Measurements from ENCODE around the gene HIRA.
"Not testable (repeated sequence)": the region's sequence is repeated elsewhere in the genome, so short reads cannot be mapped to it uniquely, and the experiment has no call there.

HIRA gene

DNA sequence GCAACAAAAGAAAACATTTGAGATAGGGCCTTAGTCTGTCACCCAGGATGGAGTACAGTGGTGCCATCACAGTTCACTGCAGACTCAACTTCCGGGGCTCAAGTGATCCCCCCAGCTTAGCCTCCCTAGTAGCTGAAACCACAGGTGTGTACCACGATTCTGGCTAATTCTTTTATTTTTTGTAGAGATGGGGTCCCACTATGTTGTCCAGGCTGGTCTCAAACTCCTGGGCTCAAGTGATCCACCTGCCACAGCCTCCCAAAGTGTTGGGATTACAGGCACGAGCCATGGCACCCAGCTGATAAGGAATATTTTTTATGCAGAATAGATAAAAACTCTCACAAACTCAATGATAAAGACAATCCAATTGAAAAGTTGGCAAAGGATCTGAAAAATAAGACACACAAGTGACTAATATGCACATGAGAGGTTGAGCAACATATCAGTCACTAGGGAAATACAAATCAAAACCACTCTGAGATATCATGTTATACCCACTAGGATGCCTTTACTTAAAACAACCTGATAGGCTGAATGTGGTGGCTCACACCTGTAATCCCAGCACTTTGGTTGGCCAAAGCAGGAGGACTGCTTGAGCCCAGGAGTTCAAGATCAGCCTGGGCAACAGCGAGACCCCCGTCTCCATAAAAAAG, 106.1 kb downstream of the HIRA start:
- no peak for DNase-seq (ENCODE audit: low read depth, low spot score)

DNA sequence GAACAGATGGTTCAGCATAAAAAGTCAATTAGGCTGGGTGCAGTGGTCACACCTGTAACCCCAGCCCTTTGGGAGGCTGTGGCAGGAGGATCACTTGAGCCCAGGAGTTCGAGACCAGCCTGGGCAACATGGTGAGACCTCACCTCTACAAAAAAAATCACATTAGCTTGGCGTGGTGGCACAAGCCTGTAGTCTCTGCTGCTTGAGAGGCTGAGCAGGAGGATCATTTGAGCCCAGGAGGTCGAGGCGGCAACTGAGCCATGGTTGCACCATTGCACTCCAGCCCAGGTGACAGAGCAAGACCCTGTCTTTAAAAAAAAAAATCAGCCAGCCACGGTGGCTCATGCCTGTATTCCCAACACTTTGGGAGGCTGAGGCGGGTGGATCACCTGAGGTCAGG, 108.1 kb downstream of the HIRA start:
- DNase-seq (ENCODE audit: low read depth, low spot score) = not testable (repeated sequence)

DNA sequence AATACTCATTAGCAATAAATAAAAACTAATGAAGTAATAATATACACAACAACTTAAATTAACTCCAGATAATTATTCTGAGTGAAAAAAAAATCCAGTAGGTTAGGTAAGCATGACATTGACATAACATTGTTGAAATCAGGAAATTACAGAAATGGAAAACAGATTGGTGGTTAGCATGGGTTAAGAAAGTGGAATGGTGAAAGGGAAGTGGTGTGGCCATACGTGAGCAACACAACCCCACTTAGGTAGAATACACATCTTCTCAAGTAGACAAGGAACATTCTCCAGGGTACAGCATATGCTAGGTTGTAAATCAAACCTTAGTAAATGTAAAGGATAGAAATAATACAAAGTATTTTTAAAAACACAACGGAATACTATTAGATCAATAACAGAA, 109.8 kb downstream of the HIRA start:
- no peak for DNase-seq (ENCODE audit: low read depth, low spot score)

DNA sequence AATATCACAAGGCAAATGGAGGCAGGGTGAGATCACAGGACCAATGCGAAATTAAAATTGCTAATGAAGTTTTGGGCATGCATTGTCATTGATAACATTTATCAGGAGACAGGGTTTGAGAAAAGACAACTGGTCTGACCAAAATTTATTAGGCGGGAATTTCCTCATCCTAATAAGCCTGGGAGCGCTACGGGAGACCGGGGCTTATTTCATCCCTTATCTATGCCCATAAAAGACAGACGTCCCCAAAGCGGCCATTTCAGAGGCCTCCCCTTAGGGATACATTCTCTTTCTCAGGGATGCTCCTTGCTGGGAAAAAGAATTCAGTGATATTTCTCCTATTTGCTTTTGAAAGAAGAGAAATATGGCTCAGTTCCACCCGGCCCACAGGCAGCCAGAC, 111.4 kb downstream of the HIRA start:
- not testable (repeated sequence) for DNase-seq (ENCODE audit: low read depth, low spot score)

DNA sequence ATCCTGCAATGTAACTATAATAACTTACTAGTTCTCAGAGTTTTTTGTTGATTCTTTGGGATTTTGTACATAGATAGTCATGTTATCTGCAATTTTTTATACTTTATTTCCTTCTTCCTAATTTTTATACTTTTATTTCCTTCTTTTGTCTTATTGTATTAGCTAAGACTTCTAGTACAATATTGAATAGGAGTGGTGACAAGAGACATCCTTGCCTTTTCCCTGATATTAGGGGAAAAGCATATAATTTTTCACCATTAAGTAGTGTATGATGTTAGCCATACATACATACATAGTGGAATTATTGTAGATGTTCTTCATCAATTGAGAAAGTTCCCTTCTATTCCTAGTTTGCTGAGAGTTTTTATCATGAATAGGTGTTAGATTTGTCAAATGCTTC, 112.3 kb downstream of the HIRA start:
- DNase-seq (ENCODE audit: low read depth, low spot score) = no peak

DNA sequence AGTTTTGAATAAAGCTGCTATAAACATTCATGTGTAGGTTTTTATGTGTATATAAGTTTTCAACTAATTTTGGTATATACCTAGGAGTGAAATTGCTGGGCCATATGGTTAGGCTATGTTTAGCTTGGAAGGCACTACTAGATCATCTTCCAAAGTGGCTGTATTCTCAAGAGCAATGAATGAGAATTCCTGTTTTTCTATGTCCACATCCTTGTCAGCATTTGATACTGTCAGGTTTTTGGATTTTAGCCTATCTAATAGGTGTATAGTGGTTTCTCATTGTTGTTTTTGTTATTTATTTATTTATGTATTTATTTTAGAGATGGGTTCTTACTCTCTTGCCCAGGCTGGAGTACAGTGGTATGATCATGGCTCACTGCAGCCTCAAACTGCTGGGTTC, 113.7 kb downstream of the HIRA start:
- no peak for DNase-seq (ENCODE audit: low read depth, low spot score)

DNA sequence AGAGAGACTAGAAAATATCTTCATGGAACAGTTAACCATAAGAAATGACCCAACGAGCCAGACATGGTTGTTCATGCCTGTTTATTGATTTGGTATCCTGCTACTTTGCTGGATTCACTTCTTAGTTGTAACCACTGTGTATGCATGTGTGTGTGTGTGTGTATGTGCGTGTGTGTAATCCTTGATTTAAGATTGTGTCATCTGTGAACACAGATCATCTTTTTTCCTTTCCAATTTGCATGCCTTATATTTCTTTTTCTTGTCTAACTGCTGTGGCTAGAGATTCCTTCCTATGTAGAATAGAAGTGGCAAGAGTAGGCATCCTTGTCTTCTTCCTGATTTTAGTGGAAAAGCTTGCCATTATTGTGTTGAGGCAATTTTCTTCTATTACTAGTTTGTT, 123.7 kb downstream of the HIRA start:
- DNase-seq (ENCODE audit: low read depth, low spot score) = no peak

DNA sequence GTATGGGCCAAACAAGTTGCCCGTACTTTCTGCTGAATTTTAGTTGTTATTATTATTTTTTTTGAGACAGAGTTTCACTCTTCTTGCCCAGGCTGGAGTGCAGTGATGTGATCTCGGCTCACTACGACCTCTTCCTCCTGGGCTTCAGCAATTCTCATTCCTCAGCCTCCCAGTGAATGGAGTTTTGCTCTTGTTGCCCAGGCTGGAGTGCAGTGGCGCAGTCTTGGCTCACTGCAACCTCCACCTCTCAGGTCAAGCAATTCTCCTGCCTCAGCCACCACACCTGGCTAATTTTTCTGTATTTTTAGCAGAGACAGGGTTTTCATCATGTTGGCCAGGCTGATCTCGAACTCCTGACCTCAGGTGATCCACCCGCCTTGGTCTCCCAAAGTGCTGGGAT, 125.0 kb downstream of the HIRA start:
- not testable (repeated sequence) for DNase-seq (ENCODE audit: low read depth, low spot score)

DNA sequence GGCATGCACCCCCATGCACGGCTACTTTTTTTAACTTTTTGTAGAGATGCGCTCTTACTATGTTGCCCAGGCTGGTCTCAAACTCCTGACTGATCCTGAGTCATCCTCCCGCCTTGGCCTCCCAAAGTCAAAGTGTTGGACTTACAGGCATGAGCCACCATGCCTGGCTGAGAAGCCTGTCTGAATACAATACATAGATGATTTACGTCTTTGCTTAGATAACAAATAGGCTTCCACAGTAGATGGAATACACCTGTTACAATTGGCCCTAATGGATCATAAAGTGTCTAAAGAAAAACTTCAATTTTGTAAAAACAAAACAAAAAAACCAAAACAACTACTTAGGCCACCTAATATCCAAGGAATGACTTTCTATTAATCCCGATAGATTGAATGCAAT, 127.0 kb downstream of the HIRA start:
- DNase-seq (ENCODE audit: low read depth, low spot score) = no peak

DNA sequence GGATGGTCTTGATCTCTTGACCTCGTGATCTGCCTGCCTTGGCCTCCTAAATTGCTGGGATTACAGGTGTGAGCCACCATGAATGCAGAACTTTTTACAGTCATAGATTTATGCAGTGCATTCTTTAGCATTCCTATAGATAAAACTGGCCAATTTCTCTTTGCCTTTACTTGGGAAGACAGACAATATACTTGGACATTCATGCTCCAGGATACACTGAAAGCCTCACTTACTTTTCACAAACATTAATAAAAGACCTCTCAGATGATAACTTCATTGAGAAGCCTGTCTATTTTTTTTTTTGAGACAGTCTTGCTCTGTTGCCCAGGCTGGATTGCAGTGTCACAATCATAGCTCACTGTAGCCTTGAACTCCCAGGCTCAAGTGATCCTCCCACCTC, 127.7 kb downstream of the HIRA start:
- no peak for DNase-seq (ENCODE audit: low read depth, low spot score)

DNA sequence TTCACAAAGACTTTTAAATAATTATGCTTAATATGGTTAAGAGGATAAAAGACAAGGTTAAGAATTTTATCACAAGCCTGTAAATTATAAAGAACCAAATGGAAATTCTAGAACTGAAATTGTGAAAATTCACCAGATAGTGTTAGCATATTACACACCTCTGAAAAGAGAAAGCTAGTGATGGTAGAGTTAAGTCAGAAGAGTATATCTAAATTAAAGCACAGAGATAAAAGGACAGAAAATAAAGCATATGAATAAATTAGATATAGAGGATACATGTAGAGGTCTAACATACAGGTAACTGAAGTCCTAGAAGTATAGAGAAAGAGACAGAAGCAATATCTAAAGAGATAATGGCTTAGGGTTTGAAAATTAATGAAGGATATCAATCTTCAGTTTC, 135.8 kb downstream of the HIRA start:
- DNase-seq (ENCODE audit: low read depth, low spot score) = no peak

DNA sequence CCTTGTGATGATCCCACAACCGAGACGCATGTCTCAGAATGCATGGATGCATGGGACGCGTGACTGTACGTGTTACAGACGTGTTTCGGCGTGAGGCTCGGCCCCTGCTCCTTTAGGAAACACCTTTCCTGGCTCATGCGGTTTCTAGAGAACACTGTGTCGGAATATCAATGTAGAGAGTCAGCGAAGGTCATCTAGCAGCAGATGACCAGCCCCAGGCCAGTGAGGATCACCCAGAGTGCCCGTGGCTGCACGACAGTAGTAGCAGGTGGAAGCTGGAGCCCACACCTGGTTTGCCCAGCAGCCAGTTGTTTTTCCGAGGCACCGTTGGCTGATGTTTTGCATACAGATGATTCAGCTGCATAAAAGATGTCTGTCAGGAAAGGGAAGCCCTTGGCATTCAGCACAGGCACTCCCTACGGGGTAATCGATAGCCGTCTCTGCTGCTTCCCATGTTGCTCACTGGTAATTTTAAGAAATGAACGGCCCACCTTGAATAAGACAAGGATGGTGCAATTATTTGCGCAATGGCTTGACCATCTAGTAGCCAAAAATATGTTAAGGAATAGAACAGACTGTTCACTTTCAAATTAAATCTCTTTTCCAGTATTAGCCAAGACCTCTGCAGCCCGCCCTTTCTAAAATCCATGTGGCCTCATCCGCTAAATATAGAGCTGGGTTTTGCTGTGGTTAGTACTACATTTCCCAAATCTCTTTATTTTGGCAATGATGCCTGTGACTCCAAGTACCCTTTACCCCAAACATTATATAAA, 138.9 kb downstream of the HIRA start:
- no peak for DNase-seq (ENCODE audit: low read depth, low spot score)

DNA sequence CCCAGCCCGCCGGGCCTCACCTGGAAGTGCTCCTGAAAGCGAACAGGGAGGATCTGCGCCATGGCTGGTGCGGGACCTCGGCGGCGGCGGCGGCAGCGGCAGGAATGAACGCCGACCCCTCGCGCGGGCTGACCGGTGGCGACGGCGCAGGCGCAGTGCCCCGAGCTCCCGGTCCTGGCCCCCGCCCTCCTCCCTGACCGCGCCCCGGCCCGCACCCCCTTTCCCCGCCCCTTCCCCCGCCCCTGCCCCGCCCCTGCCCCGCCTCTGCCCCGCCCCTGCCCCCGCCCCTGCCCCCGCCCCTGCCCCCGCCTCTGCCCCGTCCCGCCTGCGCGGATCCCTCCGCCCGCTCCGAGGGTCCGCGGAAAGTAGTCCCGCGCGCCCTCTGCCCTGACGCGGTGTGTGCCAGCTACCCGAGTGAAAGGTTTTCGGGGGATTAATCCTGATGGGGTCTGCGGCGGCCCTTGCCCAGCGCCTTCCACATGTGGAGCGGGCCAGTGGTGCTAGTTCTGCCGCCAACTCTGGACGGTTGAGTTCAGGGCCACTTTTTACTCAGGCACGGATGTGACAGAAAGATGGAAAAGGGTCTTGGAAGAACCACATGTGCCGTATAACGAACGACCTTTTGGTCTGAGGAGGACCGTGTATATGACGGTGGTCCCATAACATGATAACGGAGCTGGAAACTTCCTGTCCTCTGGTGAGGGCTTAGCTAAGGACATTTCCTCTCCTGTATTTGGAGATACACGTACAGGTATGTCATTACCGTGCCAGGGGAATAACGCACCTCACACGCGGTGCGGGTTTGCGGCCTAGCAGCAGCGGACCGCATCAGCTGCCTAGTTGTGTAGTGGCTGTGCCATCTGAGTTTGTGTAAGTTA, 139.7 kb downstream of the HIRA start, which contains the start of gene CLTCL1:
Gene CLTCL1, minus strand, starts transcription at position 140 of the 878 bp plus-strand sequence. Its CDS starts 78 bp downstream, at position 62.
- peak; percentile 44 for DNase-seq (ENCODE audit: low read depth, low spot score)

DNA sequence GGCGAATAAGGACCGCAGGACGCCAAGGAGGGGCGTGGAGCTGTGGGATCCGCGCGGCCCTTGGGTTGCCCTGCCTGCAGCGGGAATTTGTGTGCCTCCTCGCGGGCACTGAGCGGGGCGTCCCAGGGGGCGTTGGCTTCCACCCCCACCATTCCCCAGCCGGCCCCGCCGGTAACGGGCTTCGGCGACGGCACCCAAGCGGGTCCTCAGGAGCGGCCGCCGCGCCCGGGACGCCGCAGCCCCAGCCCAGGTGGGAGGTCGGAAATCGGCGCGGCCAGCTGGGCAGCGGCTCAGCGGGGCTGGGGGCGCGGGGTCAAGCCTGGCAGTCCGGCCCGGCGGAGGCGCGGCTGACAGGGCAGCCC, 140.3 kb downstream of the HIRA start:
- no peak for DNase-seq (ENCODE audit: low read depth, low spot score)

DNA sequence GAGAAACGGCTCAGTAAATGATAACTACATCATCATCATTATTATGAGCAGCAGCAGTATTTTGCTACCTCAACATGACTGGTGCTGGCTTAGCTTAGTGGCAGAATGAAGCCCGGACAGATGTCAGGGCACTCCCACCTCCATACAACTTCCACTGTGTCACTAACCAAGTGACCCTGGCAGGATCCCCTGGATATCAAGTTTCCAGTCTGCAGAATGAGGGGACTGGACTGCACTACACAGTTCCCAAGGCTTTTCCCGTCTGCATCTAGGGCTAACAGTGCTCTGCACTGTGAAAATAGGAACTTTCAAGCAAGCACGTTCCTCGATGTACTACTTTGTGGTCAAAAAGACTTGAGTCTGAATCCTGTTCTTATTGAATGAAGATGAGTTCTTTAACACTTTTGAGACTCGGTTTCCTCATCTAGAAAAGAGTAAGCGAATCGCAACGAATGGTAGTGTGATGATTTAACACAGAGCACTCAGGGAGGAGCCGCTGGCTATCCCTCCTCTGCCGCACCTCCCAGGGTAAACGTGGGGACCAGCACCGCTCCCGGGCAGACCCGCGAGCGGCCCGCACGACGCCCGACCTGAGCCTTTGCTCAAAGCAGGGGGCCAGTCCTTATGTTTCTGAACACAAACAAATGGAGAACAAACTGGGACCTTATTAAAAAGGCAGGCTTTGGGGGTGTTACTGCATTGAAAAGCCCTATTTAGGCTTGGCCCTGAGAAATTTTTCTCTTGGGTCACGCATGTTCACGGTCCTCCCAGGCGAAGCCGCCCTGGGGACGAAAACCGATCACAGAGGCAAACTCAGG, 140.9 kb downstream of the HIRA start:
- DNase-seq (ENCODE audit: low read depth, low spot score) = no peak

DNA sequence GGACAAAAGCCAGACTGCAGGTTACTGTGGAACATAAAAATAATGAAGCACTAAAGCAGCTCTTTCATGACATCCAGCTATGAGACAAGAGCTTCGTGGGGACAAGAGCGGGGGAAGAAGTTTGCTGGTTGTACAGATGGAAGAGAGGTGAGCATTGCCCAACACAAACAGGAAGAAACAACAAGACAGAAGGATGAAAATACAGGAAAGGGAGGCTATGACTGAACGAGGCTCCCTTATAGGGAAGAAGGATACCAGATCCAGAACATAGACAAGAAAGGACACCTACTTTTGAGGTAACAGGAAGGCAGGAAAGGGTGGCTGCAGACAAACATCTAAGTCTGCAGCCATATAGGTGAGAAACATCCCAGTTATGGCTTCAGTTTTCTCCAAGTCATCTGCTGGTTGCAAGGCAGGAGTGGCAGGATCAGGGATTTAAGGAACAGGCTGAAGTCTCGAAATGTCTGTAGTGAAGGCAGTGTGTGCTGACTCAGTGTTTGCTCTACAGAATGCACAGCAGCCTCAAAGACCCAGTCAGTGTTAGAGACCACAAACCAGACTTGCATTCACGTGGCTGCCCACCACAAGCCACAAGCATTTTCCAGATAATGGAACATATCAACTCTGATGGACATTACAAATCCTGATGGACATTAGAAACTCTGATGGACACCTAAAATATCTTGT, 141.9 kb downstream of the HIRA start:
- no peak for DNase-seq (ENCODE audit: low read depth, low spot score)

DNA sequence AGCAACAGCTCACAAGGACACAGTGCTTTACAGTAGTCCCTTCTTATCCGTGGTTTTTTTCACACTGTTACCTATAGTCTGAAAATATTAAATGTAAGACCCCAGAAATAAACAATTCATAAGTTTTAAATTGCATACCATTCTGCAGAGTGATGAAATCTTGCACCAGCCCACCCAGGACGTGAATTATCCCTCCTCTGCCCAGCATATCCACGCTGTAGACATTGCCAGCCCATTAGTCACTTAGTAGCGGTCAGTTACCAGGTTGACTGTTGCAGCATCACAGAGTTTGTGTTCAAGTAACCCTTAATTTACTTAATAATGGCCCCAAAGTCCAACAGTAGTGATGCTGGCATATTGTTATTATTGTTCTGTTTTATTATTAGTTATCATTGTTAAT, 143.6 kb downstream of the HIRA start:
- no peak for DNase-seq (ENCODE audit: low read depth, low spot score)

DNA sequence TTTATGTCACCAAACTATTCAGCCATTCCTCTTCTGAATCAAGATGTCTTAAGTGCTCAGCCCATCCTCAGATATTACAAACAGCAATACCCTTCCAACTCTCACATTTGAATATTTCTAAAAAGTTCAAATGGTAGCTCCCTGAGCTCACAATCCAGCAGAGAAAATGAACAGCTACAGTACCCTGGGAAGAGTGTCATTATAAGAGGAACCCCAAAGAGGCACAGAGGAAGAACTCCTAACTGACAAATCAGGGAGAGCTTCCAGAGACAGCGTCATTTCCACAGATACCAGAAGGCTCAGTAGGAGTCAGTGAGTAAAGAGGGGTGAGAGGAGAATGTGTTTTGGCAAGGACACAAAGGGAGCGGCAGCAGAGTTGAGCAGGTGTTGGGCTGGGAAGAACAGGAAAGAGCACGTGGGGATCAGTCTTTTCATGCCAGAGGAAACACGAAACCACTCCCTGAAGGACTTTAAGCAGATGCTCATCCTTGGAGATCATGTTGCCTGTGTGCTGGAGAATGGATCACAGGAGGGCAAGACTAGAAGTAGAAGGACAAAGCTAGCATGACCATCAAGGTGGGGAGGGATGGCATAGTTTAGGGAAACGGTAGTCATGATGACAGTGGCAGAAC, 144.3 kb downstream of the HIRA start:
- DNase-seq (ENCODE audit: low read depth, low spot score) = no peak

DNA sequence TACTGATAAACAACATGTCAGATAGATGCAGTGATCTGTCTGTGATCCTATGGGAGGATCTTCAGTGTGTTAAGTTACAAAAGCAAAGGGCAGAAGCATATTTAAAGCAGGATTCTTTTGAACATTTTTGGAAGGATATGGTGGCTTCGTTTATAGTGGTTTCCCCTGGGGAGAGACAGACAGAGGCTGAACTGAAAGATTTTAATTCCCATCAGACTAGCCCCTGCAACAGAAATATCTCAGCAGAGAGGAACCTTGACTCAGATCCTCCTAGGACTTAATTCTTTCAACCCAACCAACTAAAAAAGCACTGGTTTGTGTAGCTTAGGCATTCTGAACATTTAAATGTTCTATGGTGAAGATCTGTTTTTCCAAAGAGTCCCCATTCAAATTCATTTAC, 145.7 kb downstream of the HIRA start:
- DNase-seq (ENCODE audit: low read depth, low spot score) = no peak

Data from smooth muscle cell of the brain vasculature (primary cell).